ENCODE data around the gene TMEM117.

The TMEM117 gene

GRCh38 chr12:43795716-43796280 lies 40.1 kb upstream of the TMEM117 start:
- peaks cover 61% of the 10 kb centered on the region for H3K36me3 ChIP-seq (ENCODE audit: control insufficient read depth, low read length)
- no peaks in the 10 kb centered on the region for H3K4me1 ChIP-seq (ENCODE audit: control insufficient read depth, low read length)
- 0 out of 2 replicates have a peak, but pooled peaks cover 2% of the 10 kb centered on the region for H3F3A ChIP-seq (ENCODE audit: control insufficient read depth, insufficient read depth)
- H3K4me3 ChIP-seq (ENCODE audit: low read length), result no peak overlapping the region
- H3K79me2 ChIP-seq (ENCODE audit: control insufficient read depth, low read length), result no peaks in the 10 kb centered on the region
- H3K9me2 ChIP-seq (replicated peaks; ENCODE audit: control insufficient read depth, low read length), result no peaks in the 10 kb centered on the region
- H3K9me3 ChIP-seq (ENCODE audit: control insufficient read depth, insufficient read depth, low read length), result no peaks in the 10 kb centered on the region
- TF ChIP-seq CTCF (IDR thresholded peaks at IDR 0.05; ENCODE audit: low read depth, low read length, poor library complexity, severe bottlenecking) (no peak), EZH2phosphoT487 (IDR thresholded peaks at IDR 0.05; ENCODE audit: borderline replicate concordance, low read length) (no peak)
- H3K27me3 ChIP-seq (ENCODE audit: control insufficient read depth, low read length), result no peaks in the 10 kb centered on the region
- no peak overlapping the region for H3K27ac ChIP-seq (ENCODE audit: low read depth, low read length)
- no peak overlapping the region for H3K4me2 ChIP-seq (ENCODE audit: low read length)
- H4K20me1 ChIP-seq (ENCODE audit: control insufficient read depth, insufficient read depth, low read depth, low read length), result no peaks in the 10 kb centered on the region

GRCh38 chr12:43797561-43798217 lies 38.2 kb upstream of the TMEM117 start:
- H3K4me1 ChIP-seq (ENCODE audit: control insufficient read depth, low read length), result no peaks in the 10 kb centered on the region
- peaks cover 79% of the 10 kb centered on the region for H3K36me3 ChIP-seq (ENCODE audit: control insufficient read depth, low read length)
- H3K4me3 ChIP-seq (ENCODE audit: low read length), result no peak overlapping the region
- no peaks in the 10 kb centered on the region for H3K9me2 ChIP-seq (replicated peaks; ENCODE audit: control insufficient read depth, low read length)
- H4K20me1 ChIP-seq (ENCODE audit: control insufficient read depth, insufficient read depth, low read depth, low read length), result no peaks in the 10 kb centered on the region
- TF ChIP-seq EZH2phosphoT487 (IDR thresholded peaks at IDR 0.05; ENCODE audit: borderline replicate concordance, low read length) (no peak), CTCF (IDR thresholded peaks at IDR 0.05; ENCODE audit: low read depth, low read length, poor library complexity, severe bottlenecking) (no peak)
- H3K4me2 ChIP-seq (ENCODE audit: low read length), result no peak overlapping the region
- no peaks in the 10 kb centered on the region for H3K9me3 ChIP-seq (ENCODE audit: control insufficient read depth, insufficient read depth, low read length)
- no peak overlapping the region for H3K27ac ChIP-seq (ENCODE audit: low read depth, low read length)
- 0 out of 2 replicates have a peak, but pooled peaks cover 2% of the 10 kb centered on the region for H3F3A ChIP-seq (ENCODE audit: control insufficient read depth, insufficient read depth)
- H3K27me3 ChIP-seq (ENCODE audit: control insufficient read depth, low read length), result no peaks in the 10 kb centered on the region
- H3K79me2 ChIP-seq (ENCODE audit: control insufficient read depth, low read length), result peaks cover 10% of the 10 kb centered on the region

GRCh38 chr12:43805149-43805859 lies 30.6 kb upstream of the TMEM117 start:
- Histone ChIP-seq H3K27ac (ENCODE audit: low read depth, low read length) (peak overlapping the region; percentile 81), H3F3A (ENCODE audit: control insufficient read depth, insufficient read depth) (no peaks in the 10 kb centered on the region), H3K36me3 (ENCODE audit: control insufficient read depth, low read length) (peaks cover 39% of the 10 kb centered on the region), H3K27me3 (ENCODE audit: control insufficient read depth, low read length) (no peaks in the 10 kb centered on the region), H3K9me3 (ENCODE audit: control insufficient read depth, insufficient read depth, low read length) (no peaks in the 10 kb centered on the region), H3K9me2 (replicated peaks; ENCODE audit: control insufficient read depth, low read length) (no peaks in the 10 kb centered on the region), H4K20me1 (ENCODE audit: control insufficient read depth, insufficient read depth, low read depth, low read length) (no peaks in the 10 kb centered on the region), H3K4me1 (ENCODE audit: control insufficient read depth, low read length) (peaks cover 29% of the 10 kb centered on the region), H3K4me3 (ENCODE audit: low read length) (peak overlapping the region; percentile 74), H3K79me2 (ENCODE audit: control insufficient read depth, low read length) (peaks cover 50% of the 10 kb centered on the region), H3K4me2 (ENCODE audit: low read length) (peak overlapping the region; percentile 80)
- no peak for TF ChIP-seq EZH2phosphoT487 (IDR thresholded peaks at IDR 0.05; ENCODE audit: borderline replicate concordance, low read length)
- no peak for TF ChIP-seq CTCF (IDR thresholded peaks at IDR 0.05; ENCODE audit: low read depth, low read length, poor library complexity, severe bottlenecking)
